B cell (primary cell): ENCODE results near the gene FITM1. TPM values are rescaled to one million over a fixed set of nuclear protein-coding genes. Genes with fewer than 3 reads are reported as not detected.
A peak's percentile ranks its signal among the peaks of the same experiment; 100 is the strongest.

Source experiments
- ATAC-seq: fragments of 200-7000 bp; cut with Tn5 transposase; one replicate; pipeline ENCODE4 v1.10.0; 2021; ENCODE audit warnings: low read depth, mild to moderate bottlenecking, moderate number of reproducible peaks, moderate library complexity
- CTCF ChIA-PET: fragments of 350-600 bp; sonication (Branson Sonifier 250); formaldehyde crosslinking; loops from one replicate; lab custom pipeline; 2021; ENCODE audit warnings: antibody characterized with exemption, inconsistent platforms; lab: Charles Lee
- POLR2A ChIA-PET: fragments of 350-600 bp; sonication (Branson Sonifier 250); formaldehyde crosslinking; loops from one replicate; lab custom pipeline; 2021; ENCODE audit warnings: antibody characterized with exemption; lab: Charles Lee
- DNase-seq: peaks from one replicate; pipeline ENCODE4 v3.0.0; 2013
- H2AFZ ChIP-seq: 2 replicates; pipeline ENCODE4 v1.6.1; 2012; ENCODE audit warnings: mild to moderate bottlenecking, low read depth, low read length; ENCODE audit not compliant: insufficient read depth, poor library complexity, severe bottlenecking
- H3K27ac ChIP-seq, 2 donors: 1 replicate in 1 of 2; 2 replicates in 1 of 2; pipeline ENCODE4 v1.5.1; 2012 to 2013; ENCODE audit warnings: low read length in 2 of 2, mild to moderate bottlenecking in 2 of 2, moderate library complexity in 1 of 2
- H3K27me3 ChIP-seq, 4 experiments: fragments of 200-600 bp in 1 of 4; sonication (generic) in 1 of 4; replicated peaks in 1 of 4; 1 replicate in 2 of 4; 2 replicates in 2 of 4; pipeline versions ENCODE4 v1.6.1 to v1.7.0; 2013 to 2016; ENCODE audit warnings: low read length in 3 of 4, mild to moderate bottlenecking in 2 of 4, mixed read lengths in 1 of 4, moderate library complexity in 1 of 4; ENCODE audit not compliant: insufficient read depth in 4 of 4, control insufficient read depth in 3 of 4; ENCODE audit errors: control extremely low read depth in 1 of 4
- H3K36me3 ChIP-seq, 2 experiments: replicated peaks in 1 of 2; 1 replicate in 1 of 2; 2 replicates in 1 of 2; pipeline versions ENCODE4 v1.6.1 to v1.7.1; 2013; ENCODE audit warnings: low read length in 1 of 2; ENCODE audit not compliant: insufficient read depth in 2 of 2, control insufficient read depth in 1 of 2; ENCODE audit errors: control extremely low read depth in 1 of 2, extremely low read depth in 1 of 2
- H3K4me1 ChIP-seq, 2 donors: fragments of 200-600 bp in 1 of 2; sonication (generic) in 1 of 2; 1 replicate in 1 of 2; 2 replicates in 1 of 2; pipeline versions ENCODE4 v1.5.1 to v1.6.1; 2013 to 2017; ENCODE audit warnings: low read length in 2 of 2; ENCODE audit not compliant: control insufficient read depth in 2 of 2, insufficient read depth in 2 of 2
- H3K4me2 ChIP-seq: replicated peaks from 2 replicates; pipeline ENCODE3; 2012; ENCODE audit warnings: mild to moderate bottlenecking, low read depth, low read length; ENCODE audit not compliant: poor library complexity, severe bottlenecking
- H3K4me3 ChIP-seq, 5 experiments: fragments of 200-600 bp in 1 of 5; sonication (generic) in 1 of 5; 1 replicate in 3 of 5; 2 replicates in 2 of 5; pipeline versions ENCODE4 v1.5.1 to v1.7.0; 2011 to 2016; ENCODE audit warnings: low read length in 4 of 5, mild to moderate bottlenecking in 4 of 5, low read depth in 2 of 5, control low read depth in 1 of 5, moderate library complexity in 1 of 5; ENCODE audit not compliant: insufficient read depth in 1 of 5; ENCODE audit errors: control extremely low read depth in 1 of 5, extremely low read depth in 1 of 5
- H3K79me2 ChIP-seq: fragments of 200-600 bp; sonication (generic); one replicate; pipeline ENCODE4 v1.6.0; 2016; ENCODE audit warnings: low read length; ENCODE audit not compliant: control insufficient read depth, insufficient read depth
- H3K9ac ChIP-seq: fragments of 200-600 bp; sonication (generic); 2 replicates; pipeline ENCODE4 v1.6.1; 2017; ENCODE audit warnings: mild to moderate bottlenecking, low read length, moderate library complexity
- H3K9me3 ChIP-seq, 3 donors: one replicate each; pipeline versions ENCODE4 v1.6.1 to v1.7.1; 2013; ENCODE audit warnings: low read length in 2 of 3; ENCODE audit not compliant: control insufficient read depth in 2 of 3, insufficient read depth in 1 of 3; ENCODE audit errors: control extremely low read depth in 1 of 3
- H4K20me1 ChIP-seq: 2 replicates; pipeline ENCODE4 v1.6.0; 2012; ENCODE audit warnings: mild to moderate bottlenecking, low read length; ENCODE audit not compliant: insufficient read depth, control insufficient read depth, poor library complexity, severe bottlenecking
- H3K27ac Mint-ChIP-seq: one replicate; pipeline ENCODE4 v1.8.0; 2021; ENCODE audit warnings: mixed read lengths
- H3K27me3 Mint-ChIP-seq: one replicate; pipeline ENCODE4 v1.8.0; 2021; ENCODE audit warnings: mixed read lengths
- H3K4me1 Mint-ChIP-seq: one replicate; pipeline ENCODE4 v1.8.0; 2021; ENCODE audit warnings: mixed read lengths
- H3K4me3 Mint-ChIP-seq: one replicate; pipeline ENCODE4 v1.8.0; 2021; ENCODE audit warnings: mixed read lengths
- H3K9me3 Mint-ChIP-seq: one replicate; pipeline ENCODE4 v1.8.0; 2022; ENCODE audit warnings: mixed read lengths; ENCODE audit not compliant: insufficient read depth
- CTCF ChIP-seq: fragments of 200-600 bp; IDR thresholded peaks from one replicate; pipeline ENCODE4 v1.8.0; 2022; ENCODE audit warnings: antibody characterized with exemption, mild to moderate bottlenecking
- EZH2 ChIP-seq: IDR thresholded peaks from 2 replicates; pipeline ENCODE4 v1.6.1; 2012; ENCODE audit warnings: borderline replicate concordance, low read depth, mild to moderate bottlenecking, moderate library complexity, low read length; ENCODE audit not compliant: insufficient read depth, poor library complexity, severe bottlenecking
- WGBS: methylation state at CpG from one replicate; pipeline ENCODE4 v1.1.5; 2013; ENCODE audit warnings: missing lambda C conversion rate; ENCODE audit not compliant: insufficient coverage; 5-methylcytosine and 5-hydroxymethylcytosine counted together
- intact Hi-C: fragments of 100-400 bp; cut with micrococcal nuclease; formaldehyde crosslinking; loops from one replicate; pipeline ENCODE4 v1.10.0; 2022
- polyA plus RNA-seq: library from polyadenylated mRNA; depleted of rRNA; stranded (reverse); fragments of >200 nt; gene quantifications from 2 replicates; pipeline ENCODE4 v1.2.3, GENCODE V29; 2012
- total RNA-seq, 2 donors: library from RNA; stranded (reverse); fragments of 120-200 nt in 1 of 2; gene quantifications; 1 replicate in 1 of 2; 2 replicates in 1 of 2; pipeline versions ENCODE4 v1.2.3 to v1.2.4, GENCODE V29; 2013 to 2022

FITM1 gene
- total and polyA plus RNA-seq, 2 donors (not counting 1 experiment from before 2014, with no cell fraction given) = 2.6 to 3.3 TPM

DNA sequence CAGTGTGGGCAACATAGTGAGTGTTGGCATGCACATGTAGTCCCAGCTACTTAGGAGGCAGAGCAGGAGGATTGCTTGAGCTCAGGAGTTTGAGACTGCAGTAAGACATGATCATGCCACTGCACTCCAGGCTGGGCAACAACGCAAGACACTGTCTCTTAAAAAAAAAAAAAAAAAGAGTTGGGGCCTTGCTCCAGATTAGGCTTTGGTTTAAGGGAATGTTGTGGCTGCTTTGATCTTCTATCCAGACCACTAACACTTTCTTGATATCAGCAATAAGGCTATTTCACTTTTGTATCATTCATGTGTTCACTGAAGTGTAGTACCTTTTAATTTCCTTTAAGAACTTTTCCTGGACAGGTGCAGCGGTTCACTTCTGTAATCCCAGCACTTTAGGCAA lies 2.8 kb upstream of the FITM1 start:
- whole genome bisulfite sequencing = 88% methylated on average over 2 of the region's 2 CpGs
- Histone ChIP-seq H3K79me2 (peaks cover 4% of the 10 kb centered on the region), H2AFZ (no peak overlapping the region), H3K27ac (no peak overlapping the region), H3K36me3 (peaks cover under 1 to 7% of the 10 kb centered on the region in 2 experiments), H3K4me3 (no peak overlapping the region), H3K4me1 (peaks cover 38 to 40% of the 10 kb centered on the region in 2 donors), H3K9me3 (no peaks in the 10 kb centered on the region), H3K27me3 (no peaks in the 10 kb centered on the region), H3K9ac (no peak overlapping the region), H3K4me2 (peak overlapping the region; percentile 33), H4K20me1 (no peaks in the 10 kb centered on the region)
- H3K9me3 Mint-ChIP-seq = no peaks in the 10 kb centered on the region
- POLR2A ChIA-PET = interaction anchor here (1.2 kb wide), 1 partner anchor 9 kb away, joined by 3 read pairs; the partner anchor contains the start of gene PSME1
- no peak for TF ChIP-seq CTCF
- no peak for TF ChIP-seq EZH2
- CTCF ChIA-PET = interaction anchor here (0.7 to 1.6 kb wide), 6 partner anchors 8 to 152 kb away, joined by 3 to 5 read pairs (median 4); partner anchors contain the start of gene PSME1
- no peaks in the 10 kb centered on the region for H3K27me3 Mint-ChIP-seq
- no peak for ATAC-seq
- no peak overlapping the region for H3K4me3 Mint-ChIP-seq
- peaks cover 36% of the 10 kb centered on the region for H3K4me1 Mint-ChIP-seq
- DNase-seq = no peak
- intact Hi-C loops = no loop called here
- H3K27ac Mint-ChIP-seq = peak overlapping the region; percentile 6

- CTCF ChIA-PET = no interaction called here
- H3K9ac ChIP-seq = no peak overlapping the region
- DNase-seq (no peak), ATAC-seq (no peak)
- intact Hi-C loops = no loop called here
- no peaks in the 10 kb centered on the region for H3K9me3 ChIP-seq
- peaks cover 22% of the 10 kb centered on the region for H3K4me1 Mint-ChIP-seq
- H3K4me3 Mint-ChIP-seq = no peak overlapping the region
- H3K27ac ChIP-seq = no peak overlapping the region
- no peak overlapping the region for H3K4me2 ChIP-seq
- WGBS = 88% methylated on average over 6 of the region's 8 CpGs
- no peaks in the 10 kb centered on the region for H3K9me3 Mint-ChIP-seq
- H3K27ac Mint-ChIP-seq = no peak overlapping the region
- H4K20me1 ChIP-seq = no peaks in the 10 kb centered on the region
- no peaks in the 10 kb centered on the region for H3K27me3 ChIP-seq
- TF ChIP-seq EZH2 = no peak
- TF ChIP-seq CTCF = no peak
- H3K27me3 Mint-ChIP-seq = no peaks in the 10 kb centered on the region
- no peak overlapping the region for H2AFZ ChIP-seq
- POLR2A ChIA-PET = interaction anchor here (1.1 kb wide), 1 partner anchor 15 kb away, joined by 3 read pairs; the partner anchor contains the start of genes DCAF11 and NRL
- H3K4me3 ChIP-seq = no peak overlapping the region
- peaks cover 4% of the 10 kb centered on the region for H3K79me2 ChIP-seq
- H3K4me1 ChIP-seq = peaks cover 22% of the 10 kb centered on the region in 2 donors
- H3K36me3 ChIP-seq = no peaks in the 10 kb centered on the region
Measured at GRCh38 chr14:24129410-24129998, 955 bp upstream of the FITM1 start.
